ENCODE results near the gene MYEOV. TPM values are rescaled to one million over a fixed set of nuclear protein-coding genes. Genes with fewer than 3 reads are reported as not detected.

MYEOV gene
- polyA plus RNA-seq, 1 experiment: 4.5 TPM

DNA sequence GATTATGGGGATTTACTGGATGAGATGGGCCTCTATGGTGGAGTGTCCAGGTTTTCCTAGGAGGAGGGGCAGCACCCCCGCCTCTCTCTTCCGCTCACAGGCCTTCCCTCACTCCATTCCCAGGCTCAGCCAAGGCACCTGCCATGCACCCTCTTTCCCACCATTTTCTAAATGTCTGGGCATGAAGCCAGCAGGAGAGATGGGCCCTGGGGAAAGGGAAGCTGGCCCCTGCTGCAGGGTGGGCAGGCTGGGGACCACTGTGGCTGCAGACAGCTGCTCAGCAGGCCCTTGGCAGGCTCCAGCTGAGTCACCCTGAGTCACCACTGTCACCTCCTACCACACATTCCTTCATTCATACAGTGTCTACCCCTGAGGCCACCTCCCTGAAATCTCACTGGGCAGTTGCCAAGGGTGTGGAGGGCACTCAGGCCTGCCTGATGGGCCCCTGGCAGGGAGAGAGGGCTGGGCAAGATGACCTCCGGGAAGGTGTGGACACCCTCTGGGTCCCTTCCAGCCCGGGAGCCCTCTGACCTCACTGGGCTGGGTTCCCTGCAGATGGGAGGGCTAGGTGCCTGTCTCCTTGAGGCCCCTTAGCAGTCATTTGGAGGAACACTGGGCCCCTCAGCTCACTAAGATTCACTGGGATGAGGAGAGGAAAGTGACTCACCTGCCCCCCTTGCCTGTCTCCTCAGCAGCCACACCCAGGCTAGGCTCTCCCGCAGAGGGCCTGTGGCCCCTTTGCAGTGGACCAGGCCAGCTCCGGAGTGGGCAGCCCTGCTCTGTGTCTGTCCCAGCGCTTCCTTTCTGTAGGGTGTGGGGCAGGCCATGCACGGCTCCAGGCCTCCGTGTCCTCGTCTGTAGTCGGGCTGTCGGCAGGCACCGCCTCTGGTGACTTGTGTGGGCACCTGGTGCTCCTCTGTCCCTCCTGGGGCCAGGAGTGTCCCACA, 7.8 kb downstream of the MYEOV start:
- DNase-seq (ENCODE audit: low read depth): peak; percentile 71

DNA sequence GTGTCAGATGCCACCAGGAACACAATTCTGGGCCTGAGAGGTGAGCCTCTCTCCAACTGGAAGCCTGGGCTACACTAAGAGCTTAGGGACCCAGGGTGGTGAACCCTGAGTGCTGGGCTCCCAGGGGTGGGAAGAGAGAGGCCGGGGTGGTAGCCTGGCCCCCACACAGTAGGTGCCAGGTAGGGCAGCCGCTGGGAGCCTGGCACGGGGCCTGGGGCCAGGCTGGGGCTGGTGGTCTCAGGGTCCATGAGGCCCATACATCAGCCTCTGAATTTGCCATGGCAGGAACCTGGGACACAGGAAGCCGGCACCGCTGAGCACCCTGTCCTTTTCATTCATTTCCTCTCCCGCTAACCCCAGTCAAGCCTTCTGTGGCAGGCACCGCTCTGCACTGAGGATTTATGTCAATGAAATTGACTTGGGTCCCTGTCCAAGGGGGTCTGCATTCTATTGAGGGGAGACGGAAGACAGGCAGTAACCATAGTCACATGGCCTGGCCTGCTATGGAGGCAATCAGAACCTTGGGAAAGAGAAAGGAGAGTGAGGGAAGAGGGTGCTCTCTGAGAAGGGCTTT, 8.6 kb downstream of the MYEOV start:
- POLR2A ChIA-PET: no interaction called here
- no peak for DNase-seq (ENCODE audit: low read depth)

More for the DNA sequence above, 7.8 kb downstream of the MYEOV start:
- CTCF ChIA-PET: interaction anchor here (1.3 kb wide), 1 partner anchor 142 kb away, joined by 6 read pairs; no protein-coding TSS in a partner anchor
- H3K4me3 ChIP-seq (ENCODE audit: low read depth, low read length): no peak overlapping the region
- H3K27me3 ChIP-seq (ENCODE audit: control insufficient read depth, insufficient read depth, low read length): no peaks in the 10 kb centered on the region
- POLR2A ChIA-PET: no interaction called here
- no peak for TF ChIP-seq CTCF (IDR thresholded peaks at IDR 0.05; ENCODE audit: insufficient read depth, low read depth, low read length)
- no peaks in the 10 kb centered on the region for H3K36me3 ChIP-seq (ENCODE audit: control insufficient read depth, insufficient read depth, low read length)

DNA sequence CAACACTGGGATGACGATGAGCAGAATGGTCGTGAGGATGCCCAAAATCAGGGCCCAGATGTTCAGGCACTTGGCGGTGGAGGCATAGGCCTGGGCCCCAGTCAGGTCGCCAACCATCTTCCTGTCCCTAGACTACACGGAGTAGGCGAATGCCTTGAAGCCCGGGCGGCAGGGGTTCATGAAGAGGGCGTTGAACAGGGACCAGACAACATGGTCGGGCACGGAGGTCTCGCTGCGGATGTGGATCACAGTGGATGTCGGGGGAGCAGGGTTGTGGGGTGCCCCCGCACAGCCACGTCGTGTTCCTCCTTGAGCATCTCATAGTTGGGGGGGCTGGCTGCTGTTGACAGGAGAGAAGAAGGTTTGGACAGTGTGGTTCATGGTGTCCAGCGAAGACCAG, 9.5 kb downstream of the MYEOV start:
- H3K36me3 ChIP-seq (ENCODE audit: control insufficient read depth, insufficient read depth, low read length): no peaks in the 10 kb centered on the region
- POLR2A ChIA-PET: no interaction called here
- H3K4me3 ChIP-seq (ENCODE audit: low read depth, low read length): no peak overlapping the region
- no peaks in the 10 kb centered on the region for H3K27me3 ChIP-seq (ENCODE audit: control insufficient read depth, insufficient read depth, low read length)
- no peak for DNase-seq (ENCODE audit: low read depth)
- CTCF ChIA-PET: no interaction called here
- no peak for TF ChIP-seq CTCF (IDR thresholded peaks at IDR 0.05; ENCODE audit: insufficient read depth, low read depth, low read length)

More for the DNA sequence above, 8.6 kb downstream of the MYEOV start:
- H3K4me3 ChIP-seq (ENCODE audit: low read depth, low read length): no peak overlapping the region
- no peaks in the 10 kb centered on the region for H3K27me3 ChIP-seq (ENCODE audit: control insufficient read depth, insufficient read depth, low read length)
- TF ChIP-seq CTCF (IDR thresholded peaks at IDR 0.05; ENCODE audit: insufficient read depth, low read depth, low read length): no peak
- no peaks in the 10 kb centered on the region for H3K36me3 ChIP-seq (ENCODE audit: control insufficient read depth, insufficient read depth, low read length)
- CTCF ChIA-PET: interaction anchor here (1.3 kb wide), 1 partner anchor 141 kb away, joined by 6 read pairs; no protein-coding TSS in a partner anchor

DNA sequence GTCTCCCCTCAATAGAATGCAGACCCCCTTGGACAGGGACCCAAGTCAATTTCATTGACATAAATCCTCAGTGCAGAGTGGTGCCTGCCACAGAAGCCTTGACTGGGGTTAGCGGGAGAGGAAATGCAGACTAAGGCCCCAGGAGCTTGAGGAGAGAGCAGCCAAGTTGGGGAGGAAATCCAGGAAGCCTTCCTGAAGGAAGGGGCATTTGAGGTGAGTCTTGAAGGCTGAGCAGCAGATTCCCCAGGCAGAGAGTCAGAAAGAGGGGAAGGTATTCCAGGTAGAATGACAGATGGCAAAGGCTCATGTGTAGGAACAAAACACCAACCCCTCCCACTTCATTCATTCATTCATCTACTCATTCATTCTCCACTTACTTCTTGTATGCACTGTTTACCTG, 10.3 kb downstream of the MYEOV start:
- no peaks in the 10 kb centered on the region for H3K36me3 ChIP-seq (ENCODE audit: control insufficient read depth, insufficient read depth, low read length)
- POLR2A ChIA-PET: no interaction called here
- DNase-seq (ENCODE audit: low read depth): no peak
- CTCF ChIA-PET: interaction anchor here (0.8 kb wide), 1 partner anchor 12 kb away, joined by 3 read pairs; no protein-coding TSS in a partner anchor
- H3K4me3 ChIP-seq (ENCODE audit: low read depth, low read length): no peak overlapping the region
- H3K27me3 ChIP-seq (ENCODE audit: control insufficient read depth, insufficient read depth, low read length): no peaks in the 10 kb centered on the region
- TF ChIP-seq CTCF (IDR thresholded peaks at IDR 0.05; ENCODE audit: insufficient read depth, low read depth, low read length): no peak

GRCh38 chr11:69304686-69305085, 10.7 kb downstream of the MYEOV start:
- POLR2A ChIA-PET: no interaction called here

More at GRCh38 chr11:69304686-69305085, 10.7 kb downstream of the MYEOV start:
- no peaks in the 10 kb centered on the region for H3K36me3 ChIP-seq (ENCODE audit: control insufficient read depth, insufficient read depth, low read length)
- no peak overlapping the region for H3K4me3 ChIP-seq (ENCODE audit: low read depth, low read length)
- no peak for TF ChIP-seq CTCF (IDR thresholded peaks at IDR 0.05; ENCODE audit: insufficient read depth, low read depth, low read length)
- CTCF ChIA-PET: interaction anchor here (0.8 kb wide), 1 partner anchor 11 kb away, joined by 3 read pairs; no protein-coding TSS in a partner anchor
- no peak for DNase-seq (ENCODE audit: low read depth)
- no peaks in the 10 kb centered on the region for H3K27me3 ChIP-seq (ENCODE audit: control insufficient read depth, insufficient read depth, low read length)

Measured in BJ (cell line).